Activated naive CD4-positive, alpha-beta T cell (primary cell): ENCODE measurements around the gene MTERF2.

Source experiments
- DNase-seq, 4 experiments: peaks; one replicate each; lab custom pipeline; 2025; lab: John Stamatoyannopoulos, UW

MTERF2 gene

DNA sequence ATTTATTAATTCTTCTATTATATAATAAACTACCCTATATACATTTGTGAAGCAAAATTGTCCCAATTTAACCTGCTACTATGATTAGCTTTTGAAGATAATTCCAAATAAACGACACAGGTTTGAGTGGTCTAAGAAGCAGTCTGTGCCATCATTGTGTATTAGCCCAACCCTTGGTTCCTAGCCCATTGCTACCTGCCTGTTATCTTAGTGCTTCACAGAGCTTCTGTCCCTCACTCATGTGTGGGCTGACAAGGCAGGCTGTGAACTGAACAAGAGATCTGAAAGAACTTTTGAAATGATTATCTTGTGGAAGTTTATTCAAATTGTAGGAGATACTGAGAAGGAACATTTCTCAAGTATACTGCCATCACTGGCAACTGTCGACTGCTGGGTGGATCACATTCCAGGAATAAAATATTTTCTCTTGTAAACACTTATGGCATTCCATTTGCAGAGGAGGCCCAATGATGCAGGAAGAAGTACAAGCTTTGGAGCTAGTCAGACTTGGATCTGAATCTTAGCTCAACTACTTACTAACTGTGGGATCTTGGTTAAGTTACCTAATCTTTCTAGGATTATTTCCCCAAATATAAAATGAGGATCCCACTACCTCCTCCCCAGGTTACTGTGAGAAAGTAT is 7.8 kb upstream of the MTERF2 start:
- DNase-seq = no peak

DNA sequence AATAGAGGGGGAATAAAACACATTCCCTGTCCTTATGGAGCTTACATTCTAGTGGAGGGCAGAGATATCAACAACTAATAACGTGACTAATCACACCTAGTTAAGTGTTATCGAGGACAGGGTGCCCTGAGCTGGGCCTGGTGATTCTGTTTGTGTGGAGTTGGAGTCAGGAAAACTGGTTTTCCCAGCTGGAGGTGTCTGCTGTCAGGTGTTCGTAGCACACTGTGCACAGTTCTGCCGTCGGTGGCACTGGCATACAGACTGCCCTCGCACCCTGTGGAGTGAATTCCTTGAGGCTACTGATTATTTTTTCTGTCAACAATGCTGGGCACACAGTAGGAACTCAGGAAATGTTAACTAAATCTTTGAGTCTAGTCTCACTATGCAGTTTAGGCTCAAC is 900 bp upstream of the MTERF2 start:
- no peak for DNase-seq

DNA sequence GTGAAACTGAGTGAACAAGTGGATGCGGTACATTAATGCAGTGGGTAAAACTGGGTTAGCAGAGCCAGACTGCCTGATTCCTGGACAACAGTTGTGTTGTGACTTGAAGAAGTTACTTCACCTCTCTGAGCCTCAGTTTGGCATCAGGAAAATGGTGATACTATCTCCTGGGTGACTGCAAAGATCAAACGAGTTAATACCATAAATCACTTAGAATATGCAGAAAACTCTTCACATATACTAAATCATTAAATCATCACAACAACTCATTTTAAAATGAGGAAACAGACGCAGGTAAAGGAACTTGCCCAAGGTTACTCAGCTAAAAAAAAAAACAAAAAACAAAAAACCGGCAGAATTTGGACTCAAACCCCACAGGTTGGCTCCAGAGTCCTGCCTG is 811 bp downstream of the MTERF2 start:
- DNase-seq = no peak

DNA sequence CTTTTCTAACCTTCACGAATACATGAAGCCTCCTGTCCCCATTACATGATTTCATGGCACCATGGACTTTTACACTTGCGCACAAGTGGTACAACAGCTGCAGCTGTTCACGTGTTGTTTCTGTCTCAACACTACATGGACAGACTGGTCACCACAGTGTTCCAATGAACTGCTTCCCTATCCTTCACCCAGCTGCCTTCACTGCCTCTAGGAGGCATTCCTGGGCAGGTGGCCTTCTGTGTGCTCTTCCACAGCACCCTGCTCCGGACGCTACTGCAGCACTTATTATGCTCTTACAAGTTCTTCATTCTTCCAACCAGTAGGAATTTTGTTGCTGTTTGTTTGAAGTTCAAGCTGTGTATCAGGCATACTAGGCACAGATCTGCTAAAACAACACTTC is 1.5 kb downstream of the MTERF2 start:
- DNase-seq = no peak

DNA sequence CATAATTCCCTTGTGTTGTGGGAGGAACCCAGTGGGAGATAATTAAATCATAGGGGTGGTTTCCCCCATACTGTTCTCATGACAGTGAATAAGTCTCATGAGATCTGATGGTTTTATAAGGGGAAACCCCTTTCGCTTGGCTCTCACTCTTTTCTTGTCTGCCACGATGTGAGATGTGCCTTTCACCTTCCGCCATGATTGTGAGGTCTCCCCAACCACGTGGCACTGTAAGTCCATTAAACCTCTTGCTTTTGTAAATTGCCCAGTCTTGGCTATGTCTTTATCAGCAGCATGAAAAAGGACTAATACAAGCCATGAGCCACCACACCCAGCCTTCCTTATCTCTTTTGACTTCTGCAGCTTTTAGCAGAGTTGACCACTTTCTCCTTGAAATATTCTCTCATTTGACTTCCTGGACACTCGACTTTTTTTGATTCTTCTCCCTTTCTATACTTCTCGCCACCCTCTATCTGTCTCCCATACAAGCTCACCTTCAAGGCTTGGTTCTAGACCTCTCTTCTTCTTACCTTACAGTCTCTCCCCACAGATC is 2.3 kb downstream of the MTERF2 start:
- no peak for DNase-seq

DNA sequence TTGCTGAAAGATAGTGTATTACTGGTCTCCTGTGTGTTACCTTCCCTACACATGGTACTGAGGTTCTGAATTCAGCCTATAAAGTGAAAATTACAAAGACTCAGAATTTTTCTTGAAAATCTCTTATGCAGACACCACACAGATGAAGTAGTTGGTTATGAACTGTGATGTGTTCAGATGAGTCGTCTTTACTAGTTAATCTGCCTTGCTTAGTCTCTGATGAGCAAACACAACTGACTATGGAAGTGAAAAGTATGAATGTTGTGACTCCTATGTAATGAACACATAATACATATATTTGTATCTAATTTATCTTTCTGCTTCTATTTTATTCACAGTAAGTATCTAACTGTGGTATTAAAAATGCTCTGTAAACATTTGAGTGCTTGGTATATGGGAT is 4.7 kb downstream of the MTERF2 start:
- DNase-seq = no peak

DNA sequence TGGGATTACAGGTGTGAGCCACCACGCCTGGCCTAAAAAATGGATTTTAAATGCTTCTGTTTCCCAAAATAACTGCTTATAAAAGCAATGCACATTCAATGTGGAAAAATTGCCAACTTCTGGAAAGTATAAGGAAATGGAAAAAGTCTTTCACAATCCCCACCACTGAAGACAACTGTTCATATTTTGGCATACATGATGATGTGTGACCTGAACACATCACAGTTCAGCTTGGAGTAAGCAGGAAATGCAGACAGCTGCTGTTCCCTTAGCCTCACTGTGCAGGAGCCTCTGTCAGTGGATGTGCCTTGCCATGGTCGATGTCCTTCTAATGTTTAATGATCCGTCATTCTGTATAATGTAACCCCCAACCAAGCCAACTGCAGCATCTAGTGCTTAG is 5.2 kb downstream of the MTERF2 start:
- no peak for DNase-seq

DNA sequence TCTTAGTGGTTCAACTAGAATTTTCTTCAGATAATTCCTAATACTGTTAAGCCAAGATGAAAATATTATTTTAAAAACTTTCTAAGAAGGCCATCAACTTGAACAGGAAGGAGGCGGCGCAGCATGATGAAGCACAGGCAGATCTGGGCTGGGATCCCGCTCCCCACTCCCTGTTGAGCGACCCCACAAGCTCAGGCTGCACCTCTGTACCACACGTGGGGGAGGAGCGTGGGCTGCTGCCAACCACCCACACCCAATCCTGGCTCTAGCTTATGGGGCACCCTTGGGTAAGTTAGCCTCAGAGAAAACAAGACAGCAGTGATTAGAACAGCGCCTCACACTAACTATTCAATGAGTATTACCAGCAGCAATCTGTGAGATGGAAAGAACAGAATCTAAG is 6.0 kb downstream of the MTERF2 start:
- no peak for DNase-seq

DNA sequence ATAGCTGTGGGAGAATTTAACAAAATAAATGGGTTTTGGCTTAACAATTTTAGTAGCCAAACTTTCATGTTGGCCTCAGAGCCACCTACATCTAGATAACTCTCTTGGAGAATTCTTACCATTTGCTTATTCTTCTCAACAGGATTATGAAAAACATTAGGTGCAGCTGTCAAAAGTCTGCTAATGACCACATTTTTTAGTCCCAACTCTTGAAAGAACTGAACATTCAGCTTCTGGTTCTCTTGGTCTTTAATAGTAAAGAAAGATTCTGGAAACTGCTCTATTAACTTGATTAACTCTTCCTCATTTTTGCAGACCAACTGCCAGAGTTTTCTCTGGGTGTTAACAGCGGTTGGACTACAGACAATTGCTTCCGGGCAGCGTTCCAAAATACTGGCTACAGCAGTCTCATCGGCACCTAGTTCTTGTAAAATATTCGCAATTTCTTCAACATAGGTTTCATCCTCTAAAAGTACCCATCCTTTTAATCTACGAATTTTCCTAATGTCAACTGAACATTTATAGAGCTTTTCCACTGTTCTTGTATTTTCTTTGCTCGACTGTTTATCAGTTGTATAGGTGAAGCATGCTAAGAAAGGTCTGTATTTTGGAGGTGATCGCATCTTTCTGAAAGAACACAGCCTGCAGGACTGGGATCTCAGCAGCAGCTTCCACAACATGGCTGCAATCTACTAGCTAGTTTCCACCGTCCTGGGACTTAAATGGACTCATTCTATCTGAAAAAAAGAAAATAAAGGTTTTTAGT is 8.7 kb downstream of the MTERF2 start:
- no peak for DNase-seq

DNA sequence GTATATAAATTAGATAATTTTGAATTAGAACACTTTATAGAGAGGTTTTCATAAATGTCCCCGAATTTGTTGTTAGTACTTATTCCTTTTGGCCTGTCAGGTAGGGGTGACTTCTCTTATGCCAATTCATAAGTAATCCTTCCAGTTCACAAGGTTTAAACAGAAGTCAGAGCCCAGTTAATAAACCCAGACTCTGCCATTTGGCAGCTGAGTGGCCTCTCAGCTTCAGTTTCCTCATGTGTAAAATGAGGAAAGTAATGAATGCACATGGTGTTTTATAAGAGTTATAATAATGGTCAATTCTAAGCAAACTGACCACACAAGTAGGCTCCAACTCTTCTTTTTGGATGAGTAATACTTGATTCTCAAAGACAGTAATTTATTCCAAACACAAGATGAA is 10.3 kb downstream of the MTERF2 start:
- no peak for DNase-seq

DNA sequence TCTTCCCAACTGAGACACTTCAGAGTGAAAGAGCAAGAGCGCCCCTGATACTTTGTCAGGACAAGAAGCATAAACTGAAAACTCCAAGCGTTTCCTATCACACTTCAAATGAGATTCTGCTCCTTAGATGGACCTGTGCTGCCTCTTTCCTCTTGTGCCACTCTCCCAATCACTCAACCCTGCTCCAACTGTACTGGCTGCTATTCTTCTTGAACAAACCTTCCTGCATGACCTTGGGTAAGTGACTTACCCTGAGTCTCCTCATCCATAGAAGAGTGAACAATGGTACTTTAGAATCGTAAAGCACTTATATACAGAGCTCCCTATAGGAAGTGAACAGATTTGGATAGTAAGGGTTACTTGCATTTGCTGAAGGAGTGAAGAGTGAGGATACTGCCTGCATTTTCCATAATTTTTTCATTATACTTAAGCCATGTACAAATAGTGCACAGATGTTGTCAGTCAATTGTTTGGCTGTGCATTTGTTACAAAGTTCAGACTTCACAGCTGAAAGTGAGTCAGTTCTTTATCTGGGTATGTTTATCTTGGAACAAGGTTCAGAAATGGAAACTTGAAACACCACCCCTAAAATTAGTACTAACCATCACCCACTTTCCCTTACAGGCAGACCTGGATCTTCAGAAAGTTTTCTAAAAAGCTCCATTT is 10.8 kb downstream of the MTERF2 start:
- DNase-seq = no peak

DNA sequence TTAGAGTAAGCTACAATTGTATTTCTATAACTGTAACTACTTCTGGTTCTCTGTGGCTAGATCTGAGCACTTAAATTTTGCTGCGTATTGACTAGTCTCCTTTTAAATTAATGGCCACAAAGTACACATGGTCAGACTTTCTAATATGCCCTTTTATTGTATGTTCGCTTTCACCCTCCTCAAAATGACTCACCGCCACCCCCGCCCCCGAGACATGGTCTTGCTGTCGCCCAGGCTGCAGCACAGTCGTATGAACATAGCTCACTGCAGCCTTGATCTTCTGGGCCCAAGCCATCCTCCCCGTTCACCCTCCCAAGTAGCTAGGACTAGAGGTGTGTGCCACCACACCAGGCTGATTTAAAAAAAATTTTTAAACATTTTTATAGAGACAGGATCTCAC is 11.8 kb downstream of the MTERF2 start:
- DNase-seq = no peak

DNA sequence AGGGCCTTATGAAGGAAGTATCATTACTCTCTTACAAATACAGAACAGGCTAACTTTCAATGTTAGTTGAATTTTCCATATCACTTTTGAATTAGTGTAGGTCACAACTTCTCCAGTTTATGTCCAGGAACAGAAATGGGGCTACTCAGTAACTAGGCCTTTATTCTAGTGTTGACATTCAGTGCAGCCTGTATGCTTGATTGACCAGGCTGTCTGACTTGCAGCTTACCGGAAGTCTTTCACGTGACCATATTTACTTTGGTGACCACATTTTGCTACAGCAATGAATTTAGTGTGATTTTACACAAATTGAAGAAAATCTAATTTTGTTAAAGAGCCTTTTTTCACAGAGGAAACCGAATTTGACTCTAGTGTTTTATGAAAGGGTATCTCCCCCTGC is 12.4 kb downstream of the MTERF2 start:
- no peak for DNase-seq

DNA sequence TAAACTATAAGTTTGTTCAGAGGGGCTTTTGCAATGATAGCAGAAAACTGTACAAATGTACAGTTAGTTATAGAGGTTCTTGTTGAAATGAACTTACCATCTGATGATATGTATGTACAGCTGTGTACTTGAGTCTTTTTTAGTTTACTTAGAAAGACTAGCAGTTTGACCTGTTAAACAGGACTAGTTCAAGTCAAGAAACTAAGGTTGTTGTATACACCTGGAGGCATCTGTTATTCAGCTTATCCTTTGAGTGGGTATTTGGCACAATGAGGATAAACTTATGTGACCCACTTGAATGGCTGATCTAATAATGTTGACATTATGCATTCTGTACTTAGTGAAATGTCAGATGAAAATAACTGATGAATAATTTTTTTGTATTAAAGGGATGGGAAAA is 13.4 kb downstream of the MTERF2 start:
- no peak for DNase-seq

DNA sequence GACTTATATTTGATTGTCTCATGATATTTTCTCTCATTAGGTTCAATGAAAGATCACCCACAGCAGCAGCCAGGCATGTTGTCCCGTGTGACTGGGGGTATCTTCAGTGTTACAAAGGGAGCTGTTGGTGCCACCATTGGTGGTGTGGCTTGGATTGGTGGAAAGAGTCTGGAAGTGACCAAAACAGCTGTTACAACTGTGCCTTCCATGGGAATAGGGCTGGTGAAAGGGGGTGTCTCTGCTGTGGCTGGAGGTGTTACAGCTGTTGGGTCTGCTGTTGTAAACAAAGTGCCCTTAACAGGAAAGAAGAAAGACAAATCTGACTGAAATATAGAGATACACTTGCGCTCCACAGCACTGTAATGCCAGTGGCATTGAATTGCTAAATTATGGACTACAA is 15.9 kb downstream of the MTERF2 start:
- DNase-seq = no peak

DNA sequence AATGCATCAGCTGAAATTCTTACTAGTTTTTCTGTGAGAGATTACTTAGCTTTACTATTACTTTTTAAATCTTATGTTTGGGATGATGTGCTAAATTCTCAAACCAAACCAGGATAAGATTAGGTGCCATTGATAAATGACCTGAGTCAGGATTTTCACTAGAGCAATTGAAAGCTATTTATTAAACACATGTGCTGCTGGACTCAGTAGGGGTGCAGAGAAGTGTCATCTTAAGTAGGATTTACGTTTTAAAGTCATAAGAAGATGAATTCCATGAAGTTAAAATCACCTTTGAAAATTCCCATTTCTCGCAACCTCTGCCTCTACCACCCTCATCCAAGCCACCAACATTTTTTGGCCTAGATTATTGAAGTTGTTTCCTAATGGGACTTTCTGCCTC is 22.4 kb downstream of the MTERF2 start:
- no peak for DNase-seq

DNA sequence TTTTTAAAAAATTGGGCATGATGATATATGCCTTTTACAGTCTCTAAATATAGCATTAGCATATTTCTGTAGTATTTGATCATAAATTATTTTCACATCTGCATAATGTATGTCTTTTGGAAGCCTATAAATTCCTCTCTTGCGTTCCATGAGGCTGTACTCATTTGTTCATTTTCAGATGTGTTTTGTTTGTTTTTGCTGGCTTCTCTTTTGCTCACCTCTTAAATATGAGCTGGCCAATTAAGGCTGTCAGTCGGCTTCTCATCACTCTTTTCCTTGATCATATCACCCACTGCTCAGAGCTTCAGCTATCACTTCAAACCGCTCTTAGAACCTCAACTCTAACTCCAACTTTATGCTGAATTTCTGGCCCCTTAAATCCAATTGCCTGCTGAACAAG is 24.7 kb downstream of the MTERF2 start:
- no peak for DNase-seq

DNA sequence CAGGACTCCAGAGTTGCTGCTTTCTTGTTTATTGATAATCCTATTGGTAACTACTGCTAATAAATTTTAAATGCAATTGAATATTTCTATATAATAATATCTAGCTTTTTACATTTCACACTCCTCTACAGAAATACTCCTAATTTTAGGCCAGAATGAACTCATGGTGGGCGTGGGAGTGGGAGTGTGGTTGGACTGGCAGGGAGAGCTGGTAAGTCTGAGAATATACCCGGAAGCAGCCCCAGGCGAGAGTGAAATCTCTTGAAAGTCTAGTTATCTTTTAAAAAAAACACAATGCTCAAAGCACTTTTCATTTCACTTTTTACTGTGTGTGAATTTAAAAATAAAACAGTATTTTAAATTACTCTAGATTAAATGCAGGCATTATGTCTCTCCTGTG is 26.5 kb downstream of the MTERF2 start:
- no peak for DNase-seq

DNA sequence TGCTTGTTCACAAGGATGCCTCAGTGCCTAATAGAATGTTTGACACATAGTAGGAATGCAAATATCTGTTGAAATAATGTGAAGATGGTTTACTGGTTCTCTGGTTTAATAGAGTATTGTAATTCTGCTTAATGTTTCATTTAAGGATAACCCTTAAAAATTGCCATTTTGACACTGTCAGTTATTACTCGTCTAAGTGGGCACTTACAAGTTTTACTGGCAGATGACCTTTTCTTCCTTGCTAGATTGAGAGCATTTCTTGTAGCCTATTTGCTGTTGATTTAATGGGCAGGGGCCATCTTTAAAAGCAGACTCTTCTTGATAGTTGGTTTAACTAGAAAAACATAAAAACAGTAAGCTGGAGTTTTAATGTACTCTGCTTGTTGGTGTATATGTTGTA is 29.4 kb downstream of the MTERF2 start:
- no peak for DNase-seq

DNA sequence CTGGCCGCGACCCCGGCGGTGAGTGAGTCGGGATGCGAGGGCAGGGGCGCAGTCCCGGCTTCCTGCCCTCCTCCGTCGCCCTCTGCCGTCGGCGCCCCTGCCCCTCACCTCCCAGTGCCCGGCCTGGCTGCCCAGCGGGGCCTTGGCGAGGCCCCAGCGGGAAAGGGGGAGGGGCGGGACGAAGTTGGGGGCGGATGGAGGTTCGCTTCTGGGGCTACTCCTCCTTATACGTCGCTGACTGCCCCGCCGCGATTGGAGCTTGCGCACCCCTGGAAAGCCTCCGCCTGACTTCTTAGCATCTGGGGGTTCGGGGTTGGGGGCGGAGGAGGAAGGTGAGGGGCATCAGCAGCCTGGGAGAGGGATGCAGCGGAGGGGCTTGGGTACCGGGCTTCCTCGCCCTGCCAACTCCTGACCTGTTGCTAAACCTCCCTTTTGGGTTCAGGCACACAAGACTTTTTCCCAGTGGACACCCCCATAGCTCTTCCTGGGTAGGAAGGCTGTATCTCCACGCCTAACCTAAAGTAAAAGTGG is 30.8 kb downstream of the MTERF2 start:
- DNase-seq = peak; percentile 3 to 48 (median 23)

DNA sequence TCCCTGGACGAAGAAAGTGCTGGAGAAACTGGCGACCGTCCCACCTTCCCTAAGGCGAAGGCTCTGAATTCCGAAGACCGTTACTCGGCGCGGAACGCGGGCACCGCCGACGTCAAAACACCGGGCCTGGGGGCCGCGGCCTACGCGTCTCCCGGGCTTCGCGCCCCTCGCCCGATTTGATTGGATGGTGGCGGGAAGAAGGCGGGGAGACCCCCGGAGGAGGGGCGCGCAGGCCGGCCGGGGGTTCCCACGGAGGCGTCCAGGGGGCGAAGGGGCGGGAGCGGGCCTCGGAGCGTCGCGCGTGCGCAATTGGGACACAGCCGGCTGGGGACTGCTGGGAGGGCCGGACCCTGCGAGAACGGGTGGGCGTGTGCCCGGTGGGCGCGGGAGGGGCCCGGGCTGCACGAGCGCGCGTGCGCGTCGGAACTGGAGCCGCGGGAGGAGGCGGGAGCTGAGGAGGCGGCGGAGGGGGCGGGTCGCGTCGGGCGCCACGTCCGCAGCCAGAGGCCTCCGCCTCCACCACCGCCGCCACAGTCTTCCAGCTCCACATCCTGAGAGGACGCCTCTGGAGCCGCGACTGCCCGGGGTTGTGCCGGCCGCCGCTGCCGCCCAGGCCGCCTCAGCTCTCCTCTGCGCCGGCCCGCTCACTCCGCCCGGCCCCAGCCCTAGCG is 31.4 kb downstream of the MTERF2 start, which contains the start of gene TMEM263:
Gene TMEM263, plus strand, starts transcription at position 531 of the 671 bp plus-strand sequence. CDS start 11,210 bp downstream, outside the sequence.
- DNase-seq = peak; percentile 65 to 86 (median 73)
